Activated CD4-positive, alpha-beta T cell treated with anti-CD3 and anti-CD28 coated beads, Interleukin-2, amount 50 U/mL, for 16 hours (primary cell): Measurements from ENCODE around the gene SFTA2.
"Not testable (repeated sequence)": the region's sequence is repeated elsewhere in the genome, so short reads cannot be mapped to it uniquely, and the experiment has no call there.

Experiments
- DNase-seq: peaks from one replicate; pipeline ENCODE4 v3.0.0-alpha.2; 2020

The SFTA2 gene

GRCh38 chr6:30931969-30932645, at the start of gene SFTA2:
Gene SFTA2 (minus strand): TSS chr6:30932170. CDS start chr6:30932096, 74 bp downstream.
- DNase-seq: no peak

GRCh38 chr6:30979690-30980089, 47.7 kb upstream of the SFTA2 start:
- DNase-seq: no peak

GRCh38 chr6:30979141-30979540, 47.2 kb upstream of the SFTA2 start:
- no peak for DNase-seq

- DNase-seq: no peak
Measured at GRCh38 chr6:30974490-30975252, 42.7 kb upstream of the SFTA2 start.

- DNase-seq: no peak
Measured at GRCh38 chr6:30972816-30973215, 40.8 kb upstream of the SFTA2 start.

- no peak for DNase-seq
Measured at GRCh38 chr6:30970946-30971345, 39.0 kb upstream of the SFTA2 start.

- not testable (repeated sequence) for DNase-seq
Measured at GRCh38 chr6:30969171-30969570, 37.2 kb upstream of the SFTA2 start.

GRCh38 chr6:30966154-30966553, 34.2 kb upstream of the SFTA2 start:
- no peak for DNase-seq

GRCh38 chr6:30965140-30965601, 33.2 kb upstream of the SFTA2 start:
- peak; percentile 10 for DNase-seq

GRCh38 chr6:30964075-30964474, 32.1 kb upstream of the SFTA2 start:
- peak; percentile 20 for DNase-seq

- DNase-seq: peak; percentile 3
Measured at GRCh38 chr6:30963641-30964040, 31.7 kb upstream of the SFTA2 start.

GRCh38 chr6:30962716-30963115, 30.7 kb upstream of the SFTA2 start:
- no peak for DNase-seq

- no peak for DNase-seq
Measured at GRCh38 chr6:30960907-30961673, 29.1 kb upstream of the SFTA2 start.

GRCh38 chr6:30957716-30958115, 25.7 kb upstream of the SFTA2 start:
- DNase-seq: no peak

GRCh38 chr6:30955367-30956042, 23.5 kb upstream of the SFTA2 start:
- peak; percentile 44 for DNase-seq

- DNase-seq: no peak
Measured at GRCh38 chr6:30954631-30955366, 22.8 kb upstream of the SFTA2 start.

GRCh38 chr6:30951907-30952469, 20.0 kb upstream of the SFTA2 start:
- DNase-seq: no peak

GRCh38 chr6:30948811-30949210, 16.8 kb upstream of the SFTA2 start:
- DNase-seq: no peak

- no peak for DNase-seq
Measured at GRCh38 chr6:30947231-30947630, 15.3 kb upstream of the SFTA2 start.

- no peak for DNase-seq
Measured at GRCh38 chr6:30945281-30945680, 13.3 kb upstream of the SFTA2 start.

GRCh38 chr6:30944051-30944450, 12.1 kb upstream of the SFTA2 start:
- DNase-seq: no peak
